ENCODE results near the gene CYP3A7. TPM values are rescaled to one million over a fixed set of nuclear protein-coding genes. Genes with fewer than 3 reads are reported as not detected.
"Not testable (repeated sequence)": the region's sequence is repeated elsewhere in the genome, so short reads cannot be mapped to it uniquely, and the experiment has no call there.

The CYP3A7 gene
- total RNA-seq, 4 donors from 2014 or later = 0.26 to 0.34 TPM; not detected in 2

- no peak overlapping the region for H3K4me3 ChIP-seq
- no peaks in the 10 kb centered on the region for H3K36me3 ChIP-seq
- no peaks in the 10 kb centered on the region for H3K27me3 ChIP-seq
- no peak for TF ChIP-seq POLR2A (IDR thresholded peaks at IDR 0.05; ENCODE audit: low read depth)
- TF ChIP-seq EP300 (IDR thresholded peaks at IDR 0.05) = no peak
- H3K4me1 ChIP-seq = peaks cover 0 to 4% (median 0%) of the 10 kb centered on the region in 4 donors
- 55% methylated on average over 5 of the region's 9 CpGs for WGBS
- intact Hi-C loops (cut with DNase I) = no loop called here
- peaks cover 0 to 7% (median 2%) of the 10 kb centered on the region in 4 donors for H3K9me3 ChIP-seq
- DNase-seq (ENCODE audit: extremely low spot score) = no peak
- no peak overlapping the region for H3K27ac ChIP-seq (replicated peaks in 1 of 4)
These were observed 41.4 kb downstream of the CYP3A7 start for GRCh38 chr7:99693427-99694200.

DNA sequence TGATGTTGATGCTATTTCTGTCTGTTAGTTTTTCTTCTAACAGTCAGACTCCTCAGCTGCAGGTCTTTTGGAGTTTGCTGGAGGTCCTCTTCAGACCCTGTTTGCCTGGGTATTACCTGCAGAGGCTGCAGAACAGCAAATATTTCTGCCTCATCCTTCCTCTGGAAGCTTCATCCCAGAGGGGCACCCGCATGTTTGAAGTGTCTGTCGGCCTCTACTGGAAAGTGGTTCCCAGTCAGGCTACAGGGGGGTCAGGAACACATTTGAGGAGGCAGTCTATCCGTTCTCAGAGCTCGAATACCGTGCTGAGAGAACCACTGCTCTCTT lies 41.9 kb downstream of the CYP3A7 start:
- 59% methylated on average over 5 of the region's 5 CpGs for WGBS
- Histone ChIP-seq H3K9me3 (peaks cover 0 to 7% (median 2%) of the 10 kb centered on the region in 4 donors), H3K4me1 (no peaks in the 10 kb centered on the region), H3K27ac (replicated peaks in 1 of 4) (no peak overlapping the region), H3K27me3 (no peaks in the 10 kb centered on the region), H3K36me3 (no peaks in the 10 kb centered on the region), H3K4me3 (no peak overlapping the region)
- intact Hi-C loops (cut with DNase I) = no loop called here
- DNase-seq (ENCODE audit: extremely low spot score) = no peak
- no peak for TF ChIP-seq POLR2AphosphoS5 (IDR thresholded peaks at IDR 0.05)
- TF ChIP-seq, protein P1, sequence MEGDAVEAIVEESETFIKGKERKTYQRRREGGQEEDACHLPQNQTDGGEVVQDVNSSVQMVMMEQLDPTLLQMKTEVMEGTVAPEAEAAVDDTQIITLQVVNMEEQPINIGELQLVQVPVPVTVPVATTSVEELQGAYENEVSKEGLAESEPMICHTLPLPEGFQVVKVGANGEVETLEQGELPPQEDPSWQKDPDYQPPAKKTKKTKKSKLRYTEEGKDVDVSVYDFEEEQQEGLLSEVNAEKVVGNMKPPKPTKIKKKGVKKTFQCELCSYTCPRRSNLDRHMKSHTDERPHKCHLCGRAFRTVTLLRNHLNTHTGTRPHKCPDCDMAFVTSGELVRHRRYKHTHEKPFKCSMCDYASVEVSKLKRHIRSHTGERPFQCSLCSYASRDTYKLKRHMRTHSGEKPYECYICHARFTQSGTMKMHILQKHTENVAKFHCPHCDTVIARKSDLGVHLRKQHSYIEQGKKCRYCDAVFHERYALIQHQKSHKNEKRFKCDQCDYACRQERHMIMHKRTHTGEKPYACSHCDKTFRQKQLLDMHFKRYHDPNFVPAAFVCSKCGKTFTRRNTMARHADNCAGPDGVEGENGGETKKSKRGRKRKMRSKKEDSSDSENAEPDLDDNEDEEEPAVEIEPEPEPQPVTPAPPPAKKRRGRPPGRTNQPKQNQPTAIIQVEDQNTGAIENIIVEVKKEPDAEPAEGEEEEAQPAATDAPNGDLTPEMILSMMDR (IDR thresholded peaks at IDR 0.05) = no peak
- TF ChIP-seq EP300 (IDR thresholded peaks at IDR 0.05) = no peak
- no peak for TF ChIP-seq POLR2A (IDR thresholded peaks at IDR 0.05; ENCODE audit: low read depth)

DNA sequence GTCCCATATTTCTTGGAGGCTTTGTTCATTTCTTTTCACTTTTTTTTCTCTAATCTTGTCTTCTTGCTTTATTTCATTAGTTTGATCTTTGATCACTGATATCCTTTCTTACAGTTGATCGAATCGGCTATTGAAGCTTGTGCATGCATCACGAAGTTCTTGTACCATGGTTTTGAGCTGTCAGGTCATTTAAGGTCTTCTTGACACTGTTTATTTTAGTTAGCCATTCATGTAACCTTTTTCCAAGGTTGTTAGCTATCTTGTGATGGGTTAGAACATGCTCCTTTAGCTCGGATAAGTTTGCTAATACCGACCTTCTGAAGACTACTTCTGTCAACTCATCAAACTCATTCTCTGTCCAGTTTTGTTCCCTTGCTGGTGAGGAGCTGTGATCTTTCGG lies 42.4 kb downstream of the CYP3A7 start:
- H3K36me3 ChIP-seq; H3K27ac ChIP-seq (replicated peaks in 1 of 4); DNase-seq (ENCODE audit: extremely low spot score); H3K27me3 ChIP-seq; H3K9me3 ChIP-seq; H3K4me3 ChIP-seq; H3K4me1 ChIP-seq; intact Hi-C loops (cut with DNase I): not testable (repeated sequence)
- WGBS = 87% methylated on average over 6 of the region's 6 CpGs

DNA sequence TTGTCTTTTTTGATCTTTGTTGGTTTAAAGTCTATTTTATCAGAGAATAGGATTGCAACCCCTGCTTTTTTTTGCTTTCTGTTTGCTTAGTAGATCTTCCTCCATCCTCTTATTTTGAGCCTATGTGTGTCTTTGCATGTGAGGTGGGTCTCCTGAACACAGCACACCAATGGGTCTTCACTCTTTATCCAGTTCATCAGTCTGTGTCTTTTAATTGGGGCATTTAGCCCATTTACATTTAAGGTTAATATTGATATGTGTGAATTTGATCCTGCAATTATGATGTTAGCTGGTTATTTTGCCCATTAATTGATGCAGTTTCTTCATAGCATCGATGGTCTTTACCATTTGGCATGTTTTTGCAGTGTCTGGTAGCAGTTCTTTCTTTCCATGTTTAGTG lies 43.3 kb downstream of the CYP3A7 start:
- DNase-seq (ENCODE audit: extremely low spot score); H3K4me3 ChIP-seq; H3K27ac ChIP-seq (replicated peaks in 1 of 4); H3K9me3 ChIP-seq; H3K36me3 ChIP-seq; H3K4me1 ChIP-seq; intact Hi-C loops (cut with DNase I); H3K27me3 ChIP-seq: not testable (repeated sequence)
- whole genome bisulfite sequencing = 96% methylated on average over 1 of the region's 1 CpG

DNA sequence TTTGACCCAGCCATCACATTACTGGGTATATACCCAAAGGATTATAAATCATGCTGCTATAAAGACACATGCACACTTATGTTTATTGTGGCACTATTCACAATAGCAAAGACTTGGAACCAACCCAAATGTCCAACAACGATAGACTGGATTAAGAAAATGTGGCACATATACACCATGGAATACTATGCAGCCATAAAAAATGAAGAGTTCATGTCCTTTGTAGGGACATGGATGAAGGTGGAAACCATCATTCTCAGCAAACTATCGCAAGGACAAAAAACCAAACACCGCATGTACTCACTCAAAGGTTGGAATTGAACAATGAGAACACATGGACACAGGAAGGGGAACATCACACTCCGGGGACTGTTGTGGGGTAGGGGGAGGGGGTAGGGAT lies 44.1 kb downstream of the CYP3A7 start:
- intact Hi-C loops (cut with DNase I) = not testable (repeated sequence)

DNA sequence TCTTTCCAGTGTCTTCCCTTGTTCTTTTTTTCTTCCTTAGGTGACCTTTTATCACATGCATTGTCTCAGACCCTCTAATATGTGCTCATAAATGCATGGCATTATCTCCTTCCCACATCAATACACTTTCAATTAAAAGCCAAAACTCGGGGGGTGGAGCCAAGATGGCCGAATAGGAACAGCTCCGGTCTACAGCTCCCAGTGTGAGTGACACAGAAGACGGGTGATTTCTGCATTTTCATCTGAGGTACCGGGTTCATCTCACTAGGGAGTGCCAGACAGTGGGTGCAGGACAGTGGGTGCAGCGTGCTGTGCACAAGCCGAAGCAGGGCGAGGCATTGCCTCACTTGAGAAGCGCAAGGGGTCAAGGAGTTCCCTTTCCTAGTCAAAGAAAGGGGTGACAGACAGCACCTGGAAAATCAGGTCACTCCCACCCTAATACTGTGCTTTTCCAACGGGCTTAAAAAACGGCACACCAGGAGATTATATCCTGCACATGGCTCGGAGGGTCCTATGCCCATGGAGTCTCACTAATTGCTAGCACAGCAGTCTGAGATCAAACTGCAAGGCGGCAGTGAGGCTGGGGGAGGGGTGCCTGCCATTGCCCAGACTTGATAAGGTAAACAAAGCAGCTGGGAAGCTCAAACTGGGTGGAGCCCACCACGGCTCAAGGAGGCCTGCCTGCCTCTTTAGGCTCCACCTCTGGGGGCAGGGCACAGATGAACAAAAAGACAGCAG lies 49.0 kb downstream of the CYP3A7 start:
- H3K9me3 ChIP-seq; H3K4me1 ChIP-seq; H3K27ac ChIP-seq (replicated peaks in 1 of 4); H3K4me3 ChIP-seq; intact Hi-C loops (cut with DNase I); H3K27me3 ChIP-seq; DNase-seq (ENCODE audit: extremely low spot score); H3K36me3 ChIP-seq: not testable (repeated sequence)
- WGBS = 91% methylated on average over 9 of the region's 14 CpGs

More for the DNA sequence above, 44.1 kb downstream of the CYP3A7 start:
- H3K27ac ChIP-seq (replicated peaks in 1 of 4); H3K36me3 ChIP-seq; DNase-seq (ENCODE audit: extremely low spot score); H3K4me1 ChIP-seq; H3K9me3 ChIP-seq; H3K4me3 ChIP-seq; H3K27me3 ChIP-seq: not testable (repeated sequence)
- 88% methylated on average over 4 of the region's 4 CpGs for WGBS

DNA sequence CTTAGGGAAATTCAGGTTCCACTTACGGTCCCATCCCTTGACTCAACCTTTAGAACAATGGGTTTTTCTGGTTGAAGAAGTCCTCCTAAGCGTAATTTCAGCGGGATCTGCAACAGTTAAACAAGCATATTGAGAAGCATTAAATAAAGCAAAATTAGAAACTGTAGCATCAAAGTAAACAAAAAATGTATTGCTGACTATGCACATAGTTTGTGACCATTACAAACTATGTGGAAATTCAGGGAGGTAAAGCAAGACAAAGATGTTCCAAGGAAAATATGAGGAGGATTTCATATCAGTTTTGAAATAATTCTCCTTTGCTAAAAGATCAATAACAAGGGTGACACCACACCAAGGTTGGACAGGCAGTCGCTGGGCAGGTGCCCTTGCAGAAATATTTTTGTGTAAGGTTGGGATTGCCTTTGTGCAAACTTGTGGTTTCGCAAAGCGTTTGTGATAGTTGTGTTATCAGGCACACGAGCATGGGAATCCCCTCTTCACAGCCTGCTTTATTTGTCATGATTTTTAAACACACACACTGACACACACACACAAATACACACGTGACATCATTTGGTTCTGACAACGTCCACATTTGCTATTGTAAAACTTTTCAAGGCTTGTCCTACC lies 49.8 kb downstream of the CYP3A7 start:
- Histone ChIP-seq H3K36me3 (no peaks in the 10 kb centered on the region), H3K4me3 (no peak overlapping the region), H3K4me1 (no peaks in the 10 kb centered on the region), H3K9me3 (peaks cover 0 to 3% (median 0%) of the 10 kb centered on the region in 4 donors), H3K27ac (replicated peaks in 1 of 4) (no peak overlapping the region), H3K27me3 (no peaks in the 10 kb centered on the region)
- TF ChIP-seq EP300 (IDR thresholded peaks at IDR 0.05) (no peak), POLR2A (IDR thresholded peaks at IDR 0.05; ENCODE audit: low read depth) (no peak), POLR2AphosphoS5 (IDR thresholded peaks at IDR 0.05) (no peak)
- TF ChIP-seq, protein P1 (IDR thresholded peaks at IDR 0.05) = no peak
- intact Hi-C loops (cut with DNase I) = no loop called here
- no peak for DNase-seq (ENCODE audit: extremely low spot score)
- WGBS = 88% methylated on average over 9 of the region's 9 CpGs
